Measurements from ENCODE around the gene SCG3.

Gene SCG3

DNA sequence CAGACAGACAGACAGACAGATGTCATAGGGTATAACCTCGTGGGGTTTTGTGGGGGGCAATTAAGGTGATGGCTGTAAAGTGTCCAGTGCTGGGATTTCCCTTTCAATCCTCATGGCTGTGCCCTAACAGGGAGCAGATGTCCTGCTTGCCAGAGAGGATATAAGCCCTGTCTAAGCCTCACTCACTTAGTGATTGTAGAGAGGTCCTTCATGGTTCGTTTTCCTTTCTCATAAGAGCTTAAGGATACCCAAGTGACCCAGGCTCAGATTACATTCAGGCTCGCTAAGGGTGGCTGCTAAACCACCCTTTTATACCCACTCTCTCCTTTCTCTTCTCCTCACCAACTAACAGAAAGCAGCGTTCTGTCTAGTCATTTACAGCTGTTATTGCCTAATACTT, 36.9 kb downstream of the SCG3 start:
- DNase-seq (ENCODE audit: low spot score): no peak
- TF ChIP-seq, protein P1, sequence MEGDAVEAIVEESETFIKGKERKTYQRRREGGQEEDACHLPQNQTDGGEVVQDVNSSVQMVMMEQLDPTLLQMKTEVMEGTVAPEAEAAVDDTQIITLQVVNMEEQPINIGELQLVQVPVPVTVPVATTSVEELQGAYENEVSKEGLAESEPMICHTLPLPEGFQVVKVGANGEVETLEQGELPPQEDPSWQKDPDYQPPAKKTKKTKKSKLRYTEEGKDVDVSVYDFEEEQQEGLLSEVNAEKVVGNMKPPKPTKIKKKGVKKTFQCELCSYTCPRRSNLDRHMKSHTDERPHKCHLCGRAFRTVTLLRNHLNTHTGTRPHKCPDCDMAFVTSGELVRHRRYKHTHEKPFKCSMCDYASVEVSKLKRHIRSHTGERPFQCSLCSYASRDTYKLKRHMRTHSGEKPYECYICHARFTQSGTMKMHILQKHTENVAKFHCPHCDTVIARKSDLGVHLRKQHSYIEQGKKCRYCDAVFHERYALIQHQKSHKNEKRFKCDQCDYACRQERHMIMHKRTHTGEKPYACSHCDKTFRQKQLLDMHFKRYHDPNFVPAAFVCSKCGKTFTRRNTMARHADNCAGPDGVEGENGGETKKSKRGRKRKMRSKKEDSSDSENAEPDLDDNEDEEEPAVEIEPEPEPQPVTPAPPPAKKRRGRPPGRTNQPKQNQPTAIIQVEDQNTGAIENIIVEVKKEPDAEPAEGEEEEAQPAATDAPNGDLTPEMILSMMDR (IDR thresholded peaks at IDR 0.05): no peak
- H3K27ac ChIP-seq: no peak overlapping the region

DNA sequence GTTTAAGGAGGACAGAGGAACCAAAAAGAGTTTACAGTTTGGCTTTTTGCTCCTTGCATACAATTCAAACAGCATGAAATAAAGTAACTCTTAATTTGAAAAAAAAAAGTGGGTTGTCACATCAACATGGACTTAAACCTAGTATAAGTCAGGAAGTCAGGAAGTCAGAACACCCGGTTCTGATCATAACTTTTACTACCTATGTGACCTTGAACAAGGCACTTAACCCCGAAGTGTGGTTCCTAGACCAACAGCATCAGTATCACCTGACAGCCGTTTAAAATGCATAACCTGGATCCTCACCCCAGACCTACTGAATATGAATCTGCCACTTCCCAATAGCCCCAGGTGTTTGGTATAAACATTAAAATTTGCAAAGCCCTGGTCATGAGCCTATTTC, 37.4 kb downstream of the SCG3 start:
- Histone ChIP-seq H3K27ac (no peak overlapping the region), H3K4me3 (no peak overlapping the region)
- TF ChIP-seq, protein P1 (IDR thresholded peaks at IDR 0.05): no peak
- no peak for DNase-seq (ENCODE audit: low spot score)

More for the DNA sequence above, 36.9 kb downstream of the SCG3 start:
- H3K4me3 ChIP-seq: no peak overlapping the region

DNA sequence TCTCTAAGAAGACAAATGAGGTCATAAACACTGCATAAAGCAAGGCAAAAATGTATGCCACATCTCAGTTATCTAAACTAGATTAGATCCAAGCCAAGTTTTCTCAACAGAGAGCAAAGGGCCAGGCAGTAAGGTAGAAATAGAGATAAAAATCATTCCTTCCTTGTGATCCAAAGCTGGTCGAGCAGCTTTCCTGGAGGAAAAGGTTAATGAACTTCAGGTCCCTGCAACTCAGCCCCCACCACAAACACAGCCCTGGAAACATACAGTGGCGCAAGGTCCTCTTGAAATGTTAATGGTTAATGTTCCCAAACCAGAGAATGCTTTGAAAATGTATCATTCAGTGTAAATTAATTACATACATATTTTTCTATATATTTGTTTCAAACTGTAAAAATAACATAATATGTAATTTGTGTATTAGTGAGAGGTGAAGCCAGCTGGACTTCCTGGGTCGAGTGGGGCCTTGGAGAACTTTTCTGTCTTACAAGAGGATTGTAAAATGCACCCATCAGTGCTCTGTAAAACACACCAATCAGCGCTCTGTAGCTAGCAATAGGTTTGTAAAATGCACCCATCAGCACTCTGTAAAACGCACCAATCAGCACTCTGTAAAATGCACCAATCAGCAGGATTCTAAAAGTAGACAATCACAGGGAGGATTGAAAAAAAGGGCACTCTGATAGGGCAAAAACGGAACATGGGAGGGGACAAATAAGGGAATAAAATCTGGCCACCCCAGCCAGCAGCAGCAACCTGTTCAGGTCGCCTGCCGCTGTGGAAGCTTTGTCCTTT, 39.1 kb downstream of the SCG3 start:
- Histone ChIP-seq H3K27ac (no peak overlapping the region), H3K4me3 (no peak overlapping the region)
- TF ChIP-seq, protein P1 (IDR thresholded peaks at IDR 0.05): no peak
- no peak for DNase-seq (ENCODE audit: low spot score)

DNA sequence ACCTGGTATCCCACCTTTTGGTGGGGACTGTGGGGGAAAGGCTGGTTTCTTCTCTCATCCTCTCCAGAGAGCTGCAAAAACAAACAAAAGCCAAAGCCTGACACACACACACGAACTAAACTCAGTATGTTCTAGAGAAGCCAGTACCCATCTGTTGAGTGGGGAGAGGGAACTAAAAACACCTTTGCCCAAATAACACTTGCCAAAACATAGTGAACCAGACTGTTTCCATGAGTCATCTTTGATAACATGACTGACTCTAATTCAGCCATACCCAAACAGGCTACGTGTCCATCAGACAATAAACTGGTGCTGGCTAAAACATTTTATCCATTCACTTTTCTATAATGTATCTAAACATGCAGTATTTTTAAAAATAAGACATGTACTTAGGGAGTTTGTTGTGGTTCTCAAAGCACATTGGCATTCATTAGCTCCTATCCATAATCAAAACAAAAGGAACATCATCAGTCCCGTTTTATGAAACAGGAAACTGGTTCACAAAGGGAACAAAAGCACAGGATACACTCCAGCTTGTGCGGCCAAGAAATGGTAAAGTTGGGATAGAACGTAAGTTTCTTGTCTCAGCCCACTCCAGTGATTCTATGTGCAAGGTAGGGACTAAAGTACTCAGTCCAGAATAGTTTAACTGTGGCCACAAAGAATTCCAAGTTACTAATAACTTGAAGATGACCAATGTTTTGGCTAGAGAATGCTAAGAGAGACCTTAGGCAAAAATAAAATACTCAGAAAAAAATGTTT, 40.1 kb downstream of the SCG3 start:
- Histone ChIP-seq H3K4me3 (no peak overlapping the region), H3K27ac (no peak overlapping the region)
- DNase-seq (ENCODE audit: low spot score): no peak
- TF ChIP-seq, protein P1 (IDR thresholded peaks at IDR 0.05): no peak

DNA sequence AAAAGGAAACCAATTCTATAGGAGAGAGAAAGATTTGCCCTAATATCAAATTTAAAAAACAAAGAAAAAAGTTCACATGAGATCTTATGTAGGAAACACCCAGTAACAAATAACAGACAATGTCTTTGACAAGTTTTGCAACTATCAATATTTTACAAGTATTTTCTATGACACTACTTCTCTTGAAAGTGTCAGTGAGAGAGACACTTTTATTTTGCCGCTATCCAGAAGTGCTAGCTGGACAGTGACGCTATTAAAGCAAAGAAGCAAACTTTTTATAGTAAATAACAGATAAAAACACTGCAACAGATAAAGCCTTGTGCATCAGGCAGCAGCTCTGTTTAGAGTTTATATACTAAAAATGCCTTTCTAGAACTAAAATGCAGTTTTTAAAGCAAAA, 42.9 kb downstream of the SCG3 start:
- no peak for DNase-seq (ENCODE audit: low spot score)
- TF ChIP-seq, protein P1 (IDR thresholded peaks at IDR 0.05): no peak
- H3K4me3 ChIP-seq: no peak overlapping the region
- no peak overlapping the region for H3K27ac ChIP-seq

DNA sequence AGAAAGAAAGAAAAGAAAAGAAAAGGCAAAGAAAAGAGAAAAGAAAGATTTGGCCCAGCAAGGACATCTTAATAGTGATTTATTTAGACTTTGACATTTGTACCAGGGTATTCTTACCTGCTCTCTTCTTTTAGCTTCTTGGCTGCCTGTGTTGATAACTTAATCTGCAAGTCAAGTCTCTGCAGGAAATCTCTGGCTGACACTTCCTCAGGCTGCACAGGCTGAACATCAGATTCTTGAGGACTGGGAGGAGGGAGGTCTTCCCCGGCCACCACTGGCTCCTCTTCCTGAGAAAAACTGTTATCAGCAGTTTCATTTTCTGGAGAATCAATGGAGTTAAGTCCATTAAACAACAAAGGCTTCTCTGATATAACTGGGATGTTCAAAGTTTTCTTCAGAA, 43.4 kb downstream of the SCG3 start:
- DNase-seq (ENCODE audit: low spot score): no peak
- H3K27ac ChIP-seq: no peak overlapping the region
- H3K4me3 ChIP-seq: no peak overlapping the region
- TF ChIP-seq, protein P1 (IDR thresholded peaks at IDR 0.05): no peak
